GM21723 (cell line): Measurements from ENCODE around the gene TM4SF20.
"Not testable (repeated sequence)": the region's sequence is repeated elsewhere in the genome, so short reads cannot be mapped to it uniquely, and the experiment has no call there.

ENCODE experiments used
- ATAC-seq: cut with Tn5 transposase; IDR thresholded peaks from one replicate; pipeline ENCODE4 v1.9.1; 2021; ENCODE audit warnings: mild to moderate bottlenecking, moderate library complexity; ENCODE audit not compliant: unreplicated experiment

TM4SF20 gene

GRCh38 chr2:227398684-227399670 lies 19.9 kb upstream of the TM4SF20 start:
- no peak for ATAC-seq

DNA sequence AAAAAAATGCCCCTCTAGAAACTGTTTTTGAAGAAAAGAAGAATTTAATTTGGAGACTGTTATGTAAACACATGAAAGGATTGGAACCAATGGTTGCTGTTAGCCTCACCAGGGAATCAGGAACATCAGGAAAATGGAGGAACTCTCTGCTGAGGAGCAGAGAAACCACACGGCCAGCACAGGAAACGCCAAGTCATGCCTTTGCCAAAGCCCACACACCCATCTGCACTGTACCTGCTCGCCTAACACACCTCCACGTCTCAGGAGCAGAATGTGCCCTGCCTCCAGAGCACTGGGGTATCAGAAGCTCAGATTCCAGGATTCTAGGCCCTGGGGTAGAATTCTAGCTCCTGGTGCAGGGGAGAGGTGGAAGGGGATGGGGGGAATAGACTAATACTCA lies 18.5 kb upstream of the TM4SF20 start:
- no peak for ATAC-seq

GRCh38 chr2:227395556-227395955 lies 16.4 kb upstream of the TM4SF20 start:
- no peak for ATAC-seq

GRCh38 chr2:227394401-227394800 lies 15.3 kb upstream of the TM4SF20 start:
- no peak for ATAC-seq

DNA sequence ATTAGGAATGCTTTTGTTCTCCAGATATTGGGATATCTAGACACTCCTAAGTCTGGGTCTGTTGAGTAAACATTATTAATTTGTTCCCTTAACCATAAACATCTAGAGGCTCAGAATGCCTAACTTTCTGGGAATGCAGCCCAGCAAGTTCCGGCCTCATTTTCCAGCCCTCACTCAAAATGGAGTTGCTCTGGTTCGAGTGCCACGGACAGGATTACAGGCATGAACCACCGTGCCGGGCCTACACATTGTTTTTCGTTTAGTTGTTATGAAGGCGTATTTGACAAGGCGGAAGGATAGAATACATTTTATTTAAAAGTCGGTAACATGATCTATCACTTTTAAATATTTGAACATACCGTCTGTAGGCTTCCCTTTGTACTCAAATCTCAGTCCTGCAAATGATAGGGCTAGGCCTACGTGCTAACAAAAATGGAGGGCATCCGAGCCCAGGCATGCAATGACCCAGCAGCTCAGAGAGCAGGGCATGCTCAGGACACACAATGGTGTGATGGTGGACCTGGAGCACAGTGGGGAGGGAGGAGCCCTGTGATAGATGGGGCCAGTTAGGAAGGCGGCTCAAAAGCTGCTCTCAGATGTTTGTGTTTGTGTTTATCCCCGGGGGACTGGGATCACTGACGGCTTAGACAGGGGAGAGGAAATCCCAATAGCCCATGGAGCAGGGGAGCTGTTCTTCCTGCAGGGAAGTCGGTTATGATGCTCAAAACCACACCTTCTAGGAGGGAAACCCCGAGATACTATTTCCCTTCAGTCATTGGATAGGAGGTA lies 11.6 kb upstream of the TM4SF20 start:
- ATAC-seq, result no peak

GRCh38 chr2:227389661-227390060 lies 10.6 kb upstream of the TM4SF20 start:
- no peak for ATAC-seq

- ATAC-seq, result no peak
Observed at GRCh38 chr2:227389231-227389630, 10.1 kb upstream of the TM4SF20 start.

DNA sequence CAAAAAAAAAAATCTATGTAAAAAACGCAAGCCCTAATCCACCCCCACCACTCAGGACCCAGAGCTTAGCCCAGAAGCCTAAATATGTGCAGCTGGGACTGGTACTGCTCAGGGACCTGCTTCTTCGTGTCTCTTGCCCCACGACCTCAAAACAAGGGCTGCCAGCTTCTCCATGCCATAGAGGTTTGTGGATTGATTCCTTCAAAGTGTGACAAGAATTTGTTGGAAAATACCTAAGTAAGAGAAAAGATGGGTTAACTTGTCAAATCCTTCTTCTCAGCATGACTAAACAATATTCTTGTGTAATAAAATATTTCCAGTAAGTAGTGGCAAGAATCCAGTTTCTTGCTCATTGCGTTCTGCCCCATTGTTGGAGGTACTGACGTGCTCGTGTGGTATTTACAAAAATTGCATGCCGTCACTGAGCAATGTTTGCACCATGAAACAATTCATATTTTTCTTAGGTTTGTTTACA lies 9.5 kb upstream of the TM4SF20 start:
- no peak for ATAC-seq

GRCh38 chr2:227387583-227387982 lies 8.5 kb upstream of the TM4SF20 start, which contains the start of gene SCYGR1:
Gene SCYGR1, minus strand, starts transcription at chr2:227387949. Its CDS starts 0 bp downstream, at chr2:227387949.
- not testable (repeated sequence) for ATAC-seq

DNA sequence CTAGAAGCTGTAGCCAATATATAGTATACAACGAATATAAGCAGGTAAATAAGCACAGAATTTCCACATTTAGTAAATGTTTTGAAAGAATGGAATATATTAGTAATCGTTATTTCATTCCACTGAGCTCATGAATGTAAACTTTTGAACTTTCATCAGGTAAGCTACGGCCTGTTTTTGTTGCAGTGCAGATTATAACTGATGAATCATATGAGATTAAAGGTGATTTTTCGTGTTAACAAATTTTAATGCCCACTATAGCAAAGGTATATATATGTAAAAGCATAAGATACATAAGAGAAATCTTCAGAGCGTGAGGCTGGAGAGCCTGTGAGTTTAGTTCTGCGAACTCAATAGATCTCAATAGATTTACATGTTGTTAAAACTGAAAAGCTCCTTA lies 7.5 kb upstream of the TM4SF20 start:
- no peak for ATAC-seq

- ATAC-seq, result no peak
Observed at GRCh38 chr2:227383686-227384085, 4.6 kb upstream of the TM4SF20 start.

GRCh38 chr2:227382241-227382835 lies 3.2 kb upstream of the TM4SF20 start:
- ATAC-seq, result not testable (repeated sequence)

DNA sequence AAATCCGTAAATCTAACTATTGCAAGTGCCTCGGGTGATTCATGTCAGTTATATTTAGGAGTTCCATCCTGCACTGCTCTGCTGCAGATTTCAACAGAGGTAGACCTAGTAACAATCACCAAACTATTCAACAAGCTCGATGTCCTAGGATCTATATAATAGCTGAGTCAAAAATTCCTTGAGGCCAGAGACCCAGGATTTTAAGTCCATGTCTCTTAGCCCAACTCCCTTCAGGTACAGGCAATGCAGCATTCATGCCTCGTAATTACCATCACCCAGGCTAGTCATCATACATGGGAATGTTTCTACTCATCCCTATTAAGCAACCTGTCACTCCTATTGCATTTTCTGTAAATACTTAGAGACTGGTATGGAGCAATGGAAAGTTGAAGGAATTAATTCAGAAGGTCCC lies 729 bp downstream of the TM4SF20 start:
- ATAC-seq, result no peak

GRCh38 chr2:227377467-227378351 lies 1.4 kb downstream of the TM4SF20 start:
- no peak for ATAC-seq

GRCh38 chr2:227376656-227377396 lies 2.3 kb downstream of the TM4SF20 start:
- ATAC-seq, result no peak

GRCh38 chr2:227374158-227374557 lies 4.9 kb downstream of the TM4SF20 start:
- ATAC-seq, result no peak

DNA sequence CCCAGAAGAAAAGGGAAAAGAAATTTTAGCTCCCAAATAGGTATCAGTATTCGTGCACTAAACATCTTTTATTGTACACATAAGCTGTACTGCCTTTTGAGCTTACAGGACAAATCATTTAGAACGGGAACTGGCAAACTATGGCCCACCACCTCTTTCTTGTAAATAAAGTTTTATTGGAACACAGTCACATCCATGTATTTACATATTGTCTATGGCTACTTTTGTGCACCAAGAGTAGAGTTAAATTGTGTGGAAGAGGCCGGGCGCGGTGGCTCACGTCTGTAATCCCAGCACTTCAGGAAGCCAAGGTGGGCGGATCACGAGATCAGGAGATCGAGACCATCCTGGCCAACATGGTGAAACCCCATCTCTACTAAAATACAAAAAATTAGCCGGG lies 5.7 kb downstream of the TM4SF20 start:
- ATAC-seq, result no peak

DNA sequence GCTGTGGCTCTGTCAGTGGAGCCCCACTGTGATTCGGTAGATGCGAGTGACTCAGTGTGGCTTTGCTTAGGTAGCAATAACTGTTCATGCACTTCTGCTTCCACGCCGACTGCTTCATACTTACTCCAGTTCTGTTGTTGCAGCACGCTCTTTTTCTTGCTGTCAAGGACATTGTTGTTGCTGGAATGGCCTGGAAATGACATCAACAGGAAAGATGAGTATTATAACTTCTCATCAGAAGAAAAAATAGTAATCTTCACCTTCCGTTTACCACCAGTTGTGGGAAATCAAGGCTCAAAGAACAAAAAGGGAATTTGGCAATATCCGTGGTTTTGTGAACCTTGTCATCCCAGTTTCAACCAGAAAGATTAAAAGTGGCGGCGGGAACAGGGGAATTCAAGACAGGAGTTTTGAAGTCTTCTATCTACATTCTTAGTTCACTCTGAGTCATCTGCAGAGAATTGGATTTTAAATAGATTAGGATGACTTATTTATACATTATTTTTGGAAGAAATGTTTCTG lies 8.3 kb downstream of the TM4SF20 start:
- no peak for ATAC-seq

GRCh38 chr2:227370092-227370491 lies 9.0 kb downstream of the TM4SF20 start:
- no peak for ATAC-seq
